Tibial artery (tissue), 4 donors: ENCODE measurements around the gene NTSR1.

Experiments
- DNase-seq, 2 donors: peaks; one replicate each; pipeline ENCODE4 v3.0.0-alpha.2; 2019
- H3K27ac ChIP-seq, 2 donors: fragments of 200-600 bp; sonication (generic) in 1 of 2; 1 replicate in 1 of 2; 2 replicates in 1 of 2; pipeline ENCODE4 v1.5.1; 2018 to 2019; ENCODE audit warnings: mild to moderate bottlenecking in 1 of 2
- H3K27me3 ChIP-seq, 2 donors: fragments of 200-600 bp; sonication (generic) in 1 of 2; one replicate each; pipeline versions ENCODE4 v1.5.1 to v1.6.0; 2016 to 2019
- H3K36me3 ChIP-seq, 3 donors: fragments of 200-600 bp; sonication (generic) in 2 of 3; one replicate each; pipeline ENCODE4 v1.5.1; 2016 to 2019; ENCODE audit warnings: mild to moderate bottlenecking in 2 of 3
- H3K4me1 ChIP-seq, 4 donors: fragments of 200-600 bp; sonication (generic) in 2 of 4; 1 replicate in 3 of 4; 2 replicates in 1 of 4; pipeline ENCODE4 v1.5.1; 2016 to 2019
- H3K4me3 ChIP-seq, 2 donors: fragments of 200-600 bp; sonication (generic) in 1 of 2; 1 replicate in 1 of 2; 2 replicates in 1 of 2; pipeline ENCODE4 v1.5.1; 2018 to 2019; ENCODE audit warnings: mild to moderate bottlenecking in 2 of 2
- H3K9me3 ChIP-seq, 3 donors: fragments of 200-600 bp; sonication (generic) in 1 of 3; one replicate each; pipeline ENCODE4 v1.5.1; 2016 to 2019
- intact Hi-C: fragments of 100-400 bp; cut with DNase I; formaldehyde crosslinking; loops from one replicate; pipeline ENCODE4 v1.15.0; 2023; ENCODE audit warnings: low total_unique reads
- TF ChIP-seq, protein P1 (sequence below), 2 experiments: fragments of 200-600 bp in 1 of 2; fragments of 450-650 bp in 1 of 2; IDR thresholded peaks; one replicate each; pipeline ENCODE4 v1.5.1; 2017 to 2019; ENCODE audit warnings: antibody characterized with exemption in 2 of 2, mild to moderate bottlenecking in 1 of 2, moderate library complexity in 1 of 2

Gene NTSR1

DNA sequence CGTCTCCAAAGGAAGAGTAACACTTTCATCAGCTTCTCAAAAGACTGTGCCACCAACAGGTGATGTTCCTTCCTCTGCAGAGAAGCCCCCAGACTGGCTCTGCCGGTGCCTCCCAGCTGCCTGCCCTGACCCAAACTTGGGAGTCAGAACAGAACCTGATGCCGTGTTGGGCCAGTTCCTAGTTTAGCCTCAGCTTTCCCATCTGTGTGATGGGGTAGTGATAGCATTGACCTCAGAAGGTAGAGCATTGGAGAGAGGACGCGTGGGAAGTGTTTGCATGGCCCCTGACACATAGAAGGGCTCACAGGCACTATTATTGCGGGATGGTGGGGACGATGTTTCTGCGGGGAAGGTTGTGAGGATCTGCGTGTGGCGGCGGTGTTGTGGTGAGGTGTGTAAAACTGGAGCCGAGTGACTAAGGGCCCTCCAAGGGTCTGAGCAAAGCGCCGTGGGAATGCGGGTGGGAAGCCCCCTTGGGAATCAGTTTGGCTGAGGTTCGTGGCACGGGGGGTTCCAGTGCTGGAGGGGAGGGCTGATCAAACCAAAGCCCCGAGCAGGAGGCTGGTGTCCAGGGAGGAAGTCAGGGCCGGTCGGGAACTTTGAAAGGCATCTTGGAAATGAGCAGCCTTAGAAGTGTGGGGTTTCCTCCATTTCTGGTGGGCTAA lies 1.7 kb downstream of the NTSR1 start:
- no peak overlapping the region for H3K4me3 ChIP-seq
- H3K9me3 ChIP-seq = no peaks in the 10 kb centered on the region
- no peaks in the 10 kb centered on the region for H3K36me3 ChIP-seq
- H3K27ac ChIP-seq = no peak overlapping the region
- peaks cover 0 to 10% (median 0%) of the 10 kb centered on the region in 4 donors for H3K4me1 ChIP-seq
- no peak for DNase-seq
- TF ChIP-seq, protein P1, sequence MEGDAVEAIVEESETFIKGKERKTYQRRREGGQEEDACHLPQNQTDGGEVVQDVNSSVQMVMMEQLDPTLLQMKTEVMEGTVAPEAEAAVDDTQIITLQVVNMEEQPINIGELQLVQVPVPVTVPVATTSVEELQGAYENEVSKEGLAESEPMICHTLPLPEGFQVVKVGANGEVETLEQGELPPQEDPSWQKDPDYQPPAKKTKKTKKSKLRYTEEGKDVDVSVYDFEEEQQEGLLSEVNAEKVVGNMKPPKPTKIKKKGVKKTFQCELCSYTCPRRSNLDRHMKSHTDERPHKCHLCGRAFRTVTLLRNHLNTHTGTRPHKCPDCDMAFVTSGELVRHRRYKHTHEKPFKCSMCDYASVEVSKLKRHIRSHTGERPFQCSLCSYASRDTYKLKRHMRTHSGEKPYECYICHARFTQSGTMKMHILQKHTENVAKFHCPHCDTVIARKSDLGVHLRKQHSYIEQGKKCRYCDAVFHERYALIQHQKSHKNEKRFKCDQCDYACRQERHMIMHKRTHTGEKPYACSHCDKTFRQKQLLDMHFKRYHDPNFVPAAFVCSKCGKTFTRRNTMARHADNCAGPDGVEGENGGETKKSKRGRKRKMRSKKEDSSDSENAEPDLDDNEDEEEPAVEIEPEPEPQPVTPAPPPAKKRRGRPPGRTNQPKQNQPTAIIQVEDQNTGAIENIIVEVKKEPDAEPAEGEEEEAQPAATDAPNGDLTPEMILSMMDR (IDR thresholded peaks at IDR 0.05) = no peak
- peaks cover 0 to 97% of the 10 kb centered on the region in 2 donors for H3K27me3 ChIP-seq
- intact Hi-C loops = no loop called here

DNA sequence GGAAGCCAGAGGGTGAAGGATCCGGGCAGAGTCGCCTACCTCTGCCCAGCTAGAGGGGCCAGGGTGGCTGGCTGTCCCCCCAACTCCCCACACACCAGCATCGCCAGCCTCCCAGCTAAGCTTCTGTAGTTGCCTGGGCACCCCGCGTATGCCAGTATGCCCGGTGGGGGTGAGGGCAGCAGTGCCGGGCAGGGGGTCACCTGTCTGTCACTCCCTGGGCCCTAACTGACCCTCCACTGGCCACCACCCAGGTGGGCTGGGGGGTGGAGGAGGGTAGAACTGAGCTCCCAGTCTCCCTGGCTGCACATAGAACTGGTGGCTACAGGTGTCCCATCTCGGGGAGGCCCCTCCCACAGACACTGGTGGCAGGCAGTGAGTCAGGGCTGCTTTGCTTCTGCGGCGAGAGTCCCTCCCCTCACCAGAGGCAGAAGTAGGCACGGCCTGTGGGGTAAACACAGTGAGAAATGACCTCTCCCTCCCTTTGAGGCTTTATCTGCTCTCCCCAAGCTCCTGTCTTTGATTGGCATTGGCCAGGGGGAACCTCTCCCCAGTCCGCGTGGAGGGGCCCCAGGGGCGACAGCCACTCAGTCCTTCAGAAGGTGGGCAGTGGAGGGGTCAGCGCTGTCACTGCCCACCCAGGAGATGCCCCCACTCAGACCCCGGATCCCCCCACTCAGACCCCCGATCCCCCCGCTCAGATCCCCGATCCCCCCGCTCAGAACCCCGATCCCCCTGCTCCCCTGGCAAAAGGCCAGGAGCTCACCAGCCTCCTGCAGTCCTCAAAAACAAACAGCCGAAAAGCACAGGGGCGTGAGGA lies 2.5 kb downstream of the NTSR1 start:
- DNase-seq = no peak
- no peaks in the 10 kb centered on the region for H3K36me3 ChIP-seq
- TF ChIP-seq, protein P1 (IDR thresholded peaks at IDR 0.05) = no peak
- H3K27ac ChIP-seq = no peak overlapping the region
- H3K4me3 ChIP-seq = no peak overlapping the region
- intact Hi-C loops = no loop called here
- H3K4me1 ChIP-seq = peaks cover 0 to 10% (median 0%) of the 10 kb centered on the region in 4 donors
- no peaks in the 10 kb centered on the region for H3K9me3 ChIP-seq
- H3K27me3 ChIP-seq = peaks cover 0 to 95% of the 10 kb centered on the region in 2 donors

DNA sequence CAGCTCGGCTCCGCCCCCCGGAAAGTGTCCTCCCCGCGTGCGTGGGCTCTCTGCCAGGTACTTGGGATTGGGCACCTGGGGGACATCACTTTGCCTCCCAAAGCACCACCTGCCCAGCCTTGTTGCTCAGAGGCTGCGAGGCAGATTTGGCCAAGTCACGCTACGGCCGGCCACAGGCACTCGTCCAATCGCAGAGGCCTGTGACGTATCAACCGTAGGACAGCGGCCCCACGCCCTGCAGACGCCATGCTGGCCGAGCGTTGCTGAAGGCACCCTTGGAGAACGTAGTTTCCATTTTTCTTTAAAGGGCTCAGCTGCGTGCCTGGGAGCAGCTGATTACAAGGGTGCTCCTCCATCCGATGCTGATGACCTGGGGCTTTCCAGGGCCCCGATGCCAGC lies 3.1 kb downstream of the NTSR1 start:
- TF ChIP-seq, protein P1 (IDR thresholded peaks at IDR 0.05) = no peak
- Histone ChIP-seq H3K27ac (no peak overlapping the region), H3K36me3 (no peaks in the 10 kb centered on the region), H3K4me3 (no peak overlapping the region), H3K27me3 (peaks cover 0 to 96% of the 10 kb centered on the region in 2 donors), H3K4me1 (peaks cover 0 to 10% (median 0%) of the 10 kb centered on the region in 4 donors), H3K9me3 (no peaks in the 10 kb centered on the region)
- intact Hi-C loops = no loop called here
- no peak for DNase-seq

DNA sequence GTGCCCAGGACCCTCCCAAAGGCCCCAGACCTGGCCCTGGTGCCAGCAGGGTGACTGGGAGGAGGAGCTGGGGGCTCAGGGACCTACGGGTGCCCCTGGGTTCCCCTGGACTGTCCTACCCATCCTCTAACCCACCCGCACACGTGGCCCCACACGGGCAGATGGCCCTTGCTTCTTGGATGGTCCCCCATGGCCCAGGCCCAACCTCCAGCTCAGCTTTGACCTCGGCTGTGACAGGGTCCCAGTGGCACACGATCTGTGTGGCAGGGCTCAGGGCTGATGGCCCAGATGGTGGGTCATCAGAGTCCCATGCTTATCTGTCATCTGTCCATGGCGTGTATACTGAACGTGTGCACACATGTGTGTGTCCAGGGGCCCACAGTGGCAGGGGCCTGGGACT lies 4.0 kb downstream of the NTSR1 start:
- TF ChIP-seq, protein P1 (IDR thresholded peaks at IDR 0.05) = no peak
- intact Hi-C loops = no loop called here
- DNase-seq = no peak
- no peaks in the 10 kb centered on the region for H3K36me3 ChIP-seq
- H3K4me3 ChIP-seq = no peak overlapping the region
- no peaks in the 10 kb centered on the region for H3K9me3 ChIP-seq
- H3K27me3 ChIP-seq = peaks cover 0 to 97% of the 10 kb centered on the region in 2 donors
- H3K27ac ChIP-seq = no peak overlapping the region
- peaks cover 0 to 10% (median 0%) of the 10 kb centered on the region in 4 donors for H3K4me1 ChIP-seq

- H3K27ac ChIP-seq = no peak overlapping the region
- peaks cover 0 to under 1% (median 0%) of the 10 kb centered on the region in 4 donors for H3K4me1 ChIP-seq
- H3K4me3 ChIP-seq = no peak overlapping the region
- DNase-seq = no peak
- H3K27me3 ChIP-seq = peaks cover 0 to 88% of the 10 kb centered on the region in 2 donors
- TF ChIP-seq, protein P1 (IDR thresholded peaks at IDR 0.05) = no peak
- H3K36me3 ChIP-seq = no peaks in the 10 kb centered on the region
- H3K9me3 ChIP-seq = no peaks in the 10 kb centered on the region
- intact Hi-C loops = no loop called here
Measured at GRCh38 chr20:62714006-62714405, 5.4 kb downstream of the NTSR1 start.
